ENCODE data around the gene SNX27. TPM values are rescaled to one million over a fixed set of nuclear protein-coding genes. Genes with fewer than 3 reads are reported as not detected.
"Not testable (repeated sequence)": the region's sequence is repeated elsewhere in the genome, so short reads cannot be mapped to it uniquely, and the experiment has no call there.

Gene SNX27
- polyA plus RNA-seq, 2 donors, result 3.9 to 5.1 TPM

GRCh38 chr1:151596166-151596953 is 15.5 kb upstream of the SNX27 start:
- Histone ChIP-seq H3K9me3 (ENCODE audit: control insufficient read depth in 2 of 2, insufficient read depth in 1 of 2, low read depth in 1 of 2, low read length in 1 of 2) (no peaks in the 10 kb centered on the region), H3K4me3 (ENCODE audit: low read depth in 1 of 2, low read length in 2 of 2) (no peak overlapping the region), H3K36me3 (ENCODE audit: control insufficient read depth in 2 of 2, insufficient read depth in 2 of 2, low read length in 1 of 2) (no peaks in the 10 kb centered on the region), H3K27ac (ENCODE audit: low read depth in 2 of 2, low read length in 1 of 2) (no peak overlapping the region), H3K4me1 (ENCODE audit: control insufficient read depth in 2 of 2, insufficient read depth in 2 of 2, low read length in 1 of 2) (no peaks in the 10 kb centered on the region), H3K27me3 (ENCODE audit: control insufficient read depth in 1 of 2, insufficient read depth in 2 of 2, low read length in 2 of 2) (no peaks in the 10 kb centered on the region)
- WGBS, 2 donors, result 77 to 81% methylated on average over 5 of the region's 5 CpGs

GRCh38 chr1:151602550-151602949 is 9.3 kb upstream of the SNX27 start:
- 86 to 87% methylated on average over 3 to 5 of the region's 5 CpGs for WGBS, 2 donors
- H3K4me3 ChIP-seq (ENCODE audit: low read depth in 1 of 2, low read length in 2 of 2); H3K27ac ChIP-seq (ENCODE audit: low read depth in 2 of 2, low read length in 1 of 2); H3K27me3 ChIP-seq (ENCODE audit: control insufficient read depth in 1 of 2, insufficient read depth in 2 of 2, low read length in 2 of 2); H3K36me3 ChIP-seq (ENCODE audit: control insufficient read depth in 2 of 2, insufficient read depth in 2 of 2, low read length in 1 of 2); H3K9me3 ChIP-seq (ENCODE audit: control insufficient read depth in 2 of 2, insufficient read depth in 1 of 2, low read depth in 1 of 2, low read length in 1 of 2); H3K4me1 ChIP-seq (ENCODE audit: control insufficient read depth in 2 of 2, insufficient read depth in 2 of 2, low read length in 1 of 2): not testable (repeated sequence)

GRCh38 chr1:151604291-151604690 is 7.6 kb upstream of the SNX27 start:
- 59 to 60% methylated on average over 2 of the region's 2 CpGs for WGBS, 2 donors
- Histone ChIP-seq H3K27me3 (ENCODE audit: control insufficient read depth in 1 of 2, insufficient read depth in 2 of 2, low read length in 2 of 2) (no peaks in the 10 kb centered on the region), H3K4me1 (ENCODE audit: control insufficient read depth in 2 of 2, insufficient read depth in 2 of 2, low read length in 1 of 2) (peaks cover 2% of the 10 kb centered on the region in 2 donors), H3K27ac (ENCODE audit: low read depth in 2 of 2, low read length in 1 of 2) (no peak overlapping the region), H3K9me3 (ENCODE audit: control insufficient read depth in 2 of 2, insufficient read depth in 1 of 2, low read depth in 1 of 2, low read length in 1 of 2) (no peaks in the 10 kb centered on the region), H3K36me3 (ENCODE audit: control insufficient read depth in 2 of 2, insufficient read depth in 2 of 2, low read length in 1 of 2) (no peaks in the 10 kb centered on the region), H3K4me3 (ENCODE audit: low read depth in 1 of 2, low read length in 2 of 2) (no peak overlapping the region)

- Histone ChIP-seq H3K4me3 (ENCODE audit: low read depth in 1 of 2, low read length in 2 of 2) (no peak overlapping the region), H3K4me1 (ENCODE audit: control insufficient read depth in 2 of 2, insufficient read depth in 2 of 2, low read length in 1 of 2) (peaks cover 2% of the 10 kb centered on the region in 2 donors), H3K27me3 (ENCODE audit: control insufficient read depth in 1 of 2, insufficient read depth in 2 of 2, low read length in 2 of 2) (no peaks in the 10 kb centered on the region), H3K27ac (ENCODE audit: low read depth in 2 of 2, low read length in 1 of 2) (no peak overlapping the region), H3K36me3 (ENCODE audit: control insufficient read depth in 2 of 2, insufficient read depth in 2 of 2, low read length in 1 of 2) (no peaks in the 10 kb centered on the region), H3K9me3 (ENCODE audit: control insufficient read depth in 2 of 2, insufficient read depth in 1 of 2, low read depth in 1 of 2, low read length in 1 of 2) (no peaks in the 10 kb centered on the region)
Measured at GRCh38 chr1:151606384-151606783, 5.5 kb upstream of the SNX27 start.

GRCh38 chr1:151606857-151607256 is 5.0 kb upstream of the SNX27 start:
- 67 to 77% methylated on average over 3 of the region's 3 CpGs for WGBS, 2 donors
- Histone ChIP-seq H3K4me3 (ENCODE audit: low read depth in 1 of 2, low read length in 2 of 2) (no peak overlapping the region), H3K36me3 (ENCODE audit: control insufficient read depth in 2 of 2, insufficient read depth in 2 of 2, low read length in 1 of 2) (no peaks in the 10 kb centered on the region), H3K27me3 (ENCODE audit: control insufficient read depth in 1 of 2, insufficient read depth in 2 of 2, low read length in 2 of 2) (no peaks in the 10 kb centered on the region), H3K27ac (ENCODE audit: low read depth in 2 of 2, low read length in 1 of 2) (no peak overlapping the region), H3K9me3 (ENCODE audit: control insufficient read depth in 2 of 2, insufficient read depth in 1 of 2, low read depth in 1 of 2, low read length in 1 of 2) (no peaks in the 10 kb centered on the region), H3K4me1 (ENCODE audit: control insufficient read depth in 2 of 2, insufficient read depth in 2 of 2, low read length in 1 of 2) (peaks cover 2% of the 10 kb centered on the region in 2 donors)

GRCh38 chr1:151610142-151610541 is 1.7 kb upstream of the SNX27 start:
- Histone ChIP-seq H3K36me3 (ENCODE audit: control insufficient read depth in 2 of 2, insufficient read depth in 2 of 2, low read length in 1 of 2) (no peaks in the 10 kb centered on the region), H3K9me3 (ENCODE audit: control insufficient read depth in 2 of 2, insufficient read depth in 1 of 2, low read depth in 1 of 2, low read length in 1 of 2) (no peaks in the 10 kb centered on the region), H3K4me3 (ENCODE audit: low read depth in 1 of 2, low read length in 2 of 2) (no peak overlapping the region), H3K27me3 (ENCODE audit: control insufficient read depth in 1 of 2, insufficient read depth in 2 of 2, low read length in 2 of 2) (no peaks in the 10 kb centered on the region), H3K27ac (ENCODE audit: low read depth in 2 of 2, low read length in 1 of 2) (no peak overlapping the region), H3K4me1 (ENCODE audit: control insufficient read depth in 2 of 2, insufficient read depth in 2 of 2, low read length in 1 of 2) (peaks cover 2 to 7% of the 10 kb centered on the region in 2 donors)
- WGBS, 2 donors, result 89 to 94% methylated on average over 3 of the region's 3 CpGs

GRCh38 chr1:151611288-151611790 is 511 bp upstream of the SNX27 start:
- WGBS, 2 donors, result 11% methylated on average over 6 of the region's 6 CpGs
- H3K9me3 ChIP-seq (ENCODE audit: control insufficient read depth in 2 of 2, insufficient read depth in 1 of 2, low read depth in 1 of 2, low read length in 1 of 2), result no peaks in the 10 kb centered on the region
- H3K27me3 ChIP-seq (ENCODE audit: control insufficient read depth in 1 of 2, insufficient read depth in 2 of 2, low read length in 2 of 2), result no peaks in the 10 kb centered on the region
- no peaks in the 10 kb centered on the region for H3K36me3 ChIP-seq (ENCODE audit: control insufficient read depth in 2 of 2, insufficient read depth in 2 of 2, low read length in 1 of 2)
- H3K4me1 ChIP-seq (ENCODE audit: control insufficient read depth in 2 of 2, insufficient read depth in 2 of 2, low read length in 1 of 2), result peaks cover 0 to 5% of the 10 kb centered on the region in 2 donors
- H3K4me3 ChIP-seq (ENCODE audit: low read depth in 1 of 2, low read length in 2 of 2), result peak overlapping the region; percentile 62 to 99
- peak overlapping the region; percentile 92 for H3K27ac ChIP-seq (ENCODE audit: low read depth in 2 of 2, low read length in 1 of 2)

GRCh38 chr1:151612501-151613281 is 841 bp downstream of the SNX27 start:
- H3K4me1 ChIP-seq (ENCODE audit: control insufficient read depth in 2 of 2, insufficient read depth in 2 of 2, low read length in 1 of 2), result peaks cover 0 to 4% of the 10 kb centered on the region in 2 donors
- peak overlapping the region; percentile 92 for H3K27ac ChIP-seq (ENCODE audit: low read depth in 2 of 2, low read length in 1 of 2)
- no peaks in the 10 kb centered on the region for H3K27me3 ChIP-seq (ENCODE audit: control insufficient read depth in 1 of 2, insufficient read depth in 2 of 2, low read length in 2 of 2)
- H3K4me3 ChIP-seq (ENCODE audit: low read depth in 1 of 2, low read length in 2 of 2), result peak overlapping the region; percentile 62 to 99
- 2% methylated on average over 33 to 44 of the region's 44 CpGs for WGBS, 2 donors
- no peaks in the 10 kb centered on the region for H3K9me3 ChIP-seq (ENCODE audit: control insufficient read depth in 2 of 2, insufficient read depth in 1 of 2, low read depth in 1 of 2, low read length in 1 of 2)
- no peaks in the 10 kb centered on the region for H3K36me3 ChIP-seq (ENCODE audit: control insufficient read depth in 2 of 2, insufficient read depth in 2 of 2, low read length in 1 of 2)

- Histone ChIP-seq H3K27ac (ENCODE audit: low read depth in 2 of 2, low read length in 1 of 2) (peak overlapping the region in 1 of 2 donors; percentile 92), H3K4me3 (ENCODE audit: low read depth in 1 of 2, low read length in 2 of 2) (peak overlapping the region; percentile 62 to 99), H3K4me1 (ENCODE audit: control insufficient read depth in 2 of 2, insufficient read depth in 2 of 2, low read length in 1 of 2) (peaks cover 0 to 4% of the 10 kb centered on the region in 2 donors), H3K36me3 (ENCODE audit: control insufficient read depth in 2 of 2, insufficient read depth in 2 of 2, low read length in 1 of 2) (no peaks in the 10 kb centered on the region), H3K27me3 (ENCODE audit: control insufficient read depth in 1 of 2, insufficient read depth in 2 of 2, low read length in 2 of 2) (no peaks in the 10 kb centered on the region), H3K9me3 (ENCODE audit: control insufficient read depth in 2 of 2, insufficient read depth in 1 of 2, low read depth in 1 of 2, low read length in 1 of 2) (no peaks in the 10 kb centered on the region)
- WGBS, 2 donors, result 41 to 42% methylated on average over 9 of the region's 9 CpGs
Measured at GRCh38 chr1:151613282-151613780, 1.5 kb downstream of the SNX27 start.

Measured in esophagus (tissue), 2 donors.